ENCODE results near the gene SNCA.

Gene SNCA

GRCh38 chr4:89813197-89813596 lies 23.8 kb downstream of the SNCA start:
- no peak for DNase-seq

- DNase-seq: no peak
These were observed 29.4 kb downstream of the SNCA start for GRCh38 chr4:89807441-89808140.

- no peak for DNase-seq
These were observed 31.7 kb downstream of the SNCA start for GRCh38 chr4:89805297-89805696.

GRCh38 chr4:89803915-89804314 lies 33.0 kb downstream of the SNCA start:
- DNase-seq: no peak

- no peak for DNase-seq
These were observed 33.9 kb downstream of the SNCA start for GRCh38 chr4:89803036-89803435.

- no peak for DNase-seq
These were observed 36.3 kb downstream of the SNCA start for GRCh38 chr4:89800527-89801103.

GRCh38 chr4:89800012-89800516 lies 36.9 kb downstream of the SNCA start:
- DNase-seq: no peak

- DNase-seq: no peak
These were observed 37.9 kb downstream of the SNCA start for GRCh38 chr4:89799071-89799470.

GRCh38 chr4:89797117-89797516 lies 39.8 kb downstream of the SNCA start:
- DNase-seq: no peak

GRCh38 chr4:89788206-89789072 lies 48.5 kb downstream of the SNCA start:
- DNase-seq: no peak

GRCh38 chr4:89784686-89785231 lies 52.2 kb downstream of the SNCA start:
- DNase-seq: no peak

- no peak for DNase-seq
These were observed 55.6 kb downstream of the SNCA start for GRCh38 chr4:89781321-89781720.

- DNase-seq: no peak
These were observed 63.2 kb downstream of the SNCA start for GRCh38 chr4:89773805-89774204.

- DNase-seq: no peak
These were observed 67.1 kb downstream of the SNCA start for GRCh38 chr4:89769856-89770255.

GRCh38 chr4:89767924-89768323 lies 69.0 kb downstream of the SNCA start:
- no peak for DNase-seq

GRCh38 chr4:89765966-89766365 lies 71.0 kb downstream of the SNCA start:
- DNase-seq: no peak

GRCh38 chr4:89765528-89765927 lies 71.4 kb downstream of the SNCA start:
- no peak for DNase-seq

GRCh38 chr4:89762311-89762710 lies 74.7 kb downstream of the SNCA start:
- no peak for DNase-seq

GRCh38 chr4:89759426-89759825 lies 77.5 kb downstream of the SNCA start:
- no peak for DNase-seq

GRCh38 chr4:89757154-89757719 lies 79.7 kb downstream of the SNCA start:
- no peak for DNase-seq

GRCh38 chr4:89755220-89755619 lies 81.7 kb downstream of the SNCA start:
- DNase-seq: no peak

- DNase-seq: no peak
These were observed 82.4 kb downstream of the SNCA start for GRCh38 chr4:89754531-89754930.

- no peak for DNase-seq
These were observed 83.3 kb downstream of the SNCA start for GRCh38 chr4:89753601-89754066.
